Thyroid gland (tissue), 4 donors: ENCODE results near the gene OTUD7B.

Experiments used
- CTCF ChIP-seq, 6 experiments: fragments of 200-600 bp in 3 of 6; fragments of 450-650 bp in 3 of 6; sonication (generic) in 3 of 6; IDR thresholded peaks; one replicate each; pipeline ENCODE4 v1.5.1; 2016 to 2019; ENCODE audit warnings: antibody characterized with exemption in 6 of 6, mild to moderate bottlenecking in 2 of 6, inconsistent platforms in 1 of 6, moderate library complexity in 1 of 6
- POLR2A ChIP-seq, 2 donors: fragments of 450-650 bp; IDR thresholded peaks; one replicate each; pipeline ENCODE4 v1.6.1; 2017; ENCODE audit warnings: antibody characterized with exemption in 2 of 2, mild to moderate bottlenecking in 2 of 2, moderate library complexity in 1 of 2

DNA sequence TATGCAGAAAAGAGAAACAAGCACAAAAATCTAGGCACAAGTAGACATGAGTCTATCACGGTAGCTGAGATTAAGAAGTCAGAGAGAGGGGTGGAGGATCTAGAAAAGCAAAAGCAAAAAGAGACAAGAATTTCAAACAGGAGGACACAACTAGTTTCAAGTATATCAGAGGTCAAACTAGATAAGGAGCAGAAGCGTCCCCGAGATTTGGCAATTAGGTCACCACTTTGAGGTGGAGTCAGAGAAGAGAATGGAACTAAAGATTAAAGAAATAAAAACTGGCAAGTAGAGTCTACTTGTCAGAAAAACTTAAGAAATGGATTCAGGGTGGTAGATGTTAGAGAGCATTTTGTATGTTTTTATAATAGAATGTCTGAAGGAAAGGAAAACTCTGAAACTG is 85.2 kb downstream of the OTUD7B start:
- TF ChIP-seq CTCF (IDR thresholded peaks at IDR 0.05) (no peak), POLR2A (IDR thresholded peaks at IDR 0.05) (no peak)
